Epidermal melanocyte (primary cell): Measurements from ENCODE around the gene AKIRIN1.
"Not testable (repeated sequence)": the region's sequence is repeated elsewhere in the genome, so short reads cannot be mapped to it uniquely, and the experiment has no call there.

Experiments used
- DNase-seq: peaks from one replicate; pipeline ENCODE4 v3.0.0; 2011; ENCODE audit warnings: low spot score; ENCODE audit not compliant: insufficient read length

The AKIRIN1 gene

DNA sequence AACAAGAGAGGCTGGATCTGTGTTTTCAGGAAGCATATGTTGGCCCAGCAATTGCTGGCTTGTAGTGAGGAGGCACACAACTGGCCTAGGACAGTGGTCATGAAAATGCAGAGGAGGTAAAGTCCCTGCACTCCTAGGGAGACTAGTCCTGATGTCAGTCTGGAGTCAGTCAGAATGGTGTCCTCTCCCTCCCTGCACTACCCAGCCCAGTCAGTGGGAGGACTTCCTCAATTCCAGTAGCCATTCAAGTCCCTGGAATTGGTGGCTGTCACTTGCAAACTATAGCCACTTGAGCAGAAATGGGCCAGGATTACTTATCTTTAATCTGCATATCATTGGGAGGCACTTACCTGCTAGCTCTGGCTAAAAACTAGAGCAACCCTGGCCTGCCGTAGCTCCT, 53.7 kb downstream of the AKIRIN1 start:
- no peak for DNase-seq

DNA sequence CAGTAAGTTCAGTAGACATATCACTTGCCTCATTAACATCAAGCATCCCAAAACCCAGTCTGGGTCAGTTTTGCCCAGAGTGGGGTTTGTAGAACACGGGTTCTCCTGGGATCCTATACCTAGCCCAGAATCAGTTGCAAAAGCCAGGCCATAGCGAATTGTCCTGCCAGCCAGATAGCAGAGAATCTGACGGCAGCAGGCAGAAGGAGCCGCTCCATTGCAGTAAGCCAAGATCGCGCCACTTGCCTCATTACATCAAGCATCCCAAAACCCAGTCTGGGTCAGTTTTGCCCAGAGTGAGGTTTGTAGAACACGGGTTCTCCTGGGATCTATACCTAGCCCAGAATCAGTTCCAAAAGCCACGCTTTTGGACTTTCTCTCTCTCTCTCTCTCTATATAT, 54.2 kb downstream of the AKIRIN1 start:
- no peak for DNase-seq

DNA sequence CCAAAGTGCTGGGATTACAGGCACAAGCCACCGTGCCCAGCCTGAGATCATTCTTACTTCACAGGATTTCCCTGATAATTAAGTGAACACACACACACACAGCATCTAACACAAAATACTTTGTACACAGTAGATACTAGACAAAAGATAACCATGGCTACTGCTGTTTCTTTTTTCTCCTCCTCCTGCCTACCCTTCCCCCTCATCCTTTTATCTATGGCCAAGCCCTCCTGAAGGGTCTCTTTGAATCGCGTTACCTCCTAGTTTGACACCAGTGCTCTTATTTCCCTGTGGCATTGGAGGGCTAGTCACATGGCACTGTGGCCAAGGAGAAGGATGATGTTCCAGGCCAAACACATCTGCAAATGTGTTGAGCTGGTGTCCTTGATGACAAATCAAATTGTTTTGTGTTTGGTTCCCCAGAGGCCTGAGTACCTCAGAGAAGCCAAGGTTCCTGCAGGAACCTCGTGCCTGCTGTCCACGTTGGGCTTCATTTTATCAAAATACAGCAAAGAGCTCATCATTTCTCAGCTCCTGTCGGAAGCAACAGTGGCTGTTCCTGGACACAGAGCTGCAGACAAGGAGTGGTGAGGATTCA, 55.6 kb downstream of the AKIRIN1 start:
- no peak for DNase-seq

DNA sequence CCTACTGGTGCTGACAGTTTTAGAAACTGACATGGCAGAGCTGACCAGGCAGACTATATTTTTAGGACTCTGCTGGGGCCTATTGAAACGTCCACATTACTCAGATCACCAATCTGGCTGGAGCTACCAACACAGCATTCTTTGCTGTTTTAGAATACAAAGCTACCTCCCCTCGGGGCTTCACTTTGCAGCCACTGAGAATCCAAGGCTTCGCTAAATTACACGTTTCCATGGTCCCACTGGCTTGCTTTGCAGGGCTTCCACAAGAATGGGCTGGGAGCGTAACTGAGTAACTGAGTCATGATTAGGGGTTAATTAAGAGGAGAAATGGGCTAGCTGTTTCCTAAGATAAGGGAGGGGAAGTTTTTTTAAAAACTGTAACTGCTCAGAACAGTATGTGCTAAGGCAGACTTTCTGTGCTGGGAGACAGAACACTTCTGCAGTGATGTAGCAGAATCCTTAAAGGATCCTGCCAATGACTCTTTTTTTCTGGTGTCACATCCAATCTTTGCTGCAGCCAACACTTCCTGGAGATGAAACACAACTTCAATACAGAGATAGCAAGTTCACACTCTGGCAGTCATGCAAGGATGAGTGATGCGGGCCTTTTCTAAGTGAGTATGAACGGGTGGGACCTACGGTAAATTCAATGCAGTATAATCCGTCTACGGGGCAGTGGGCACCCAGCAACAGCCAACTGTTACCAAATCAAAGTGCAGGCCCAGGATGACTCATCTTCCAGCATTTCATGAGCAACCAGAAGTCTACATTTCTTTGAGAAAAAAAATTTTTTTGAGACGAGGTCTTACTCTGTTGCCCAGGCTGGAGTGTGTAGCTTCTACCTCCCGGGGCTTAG, 56.5 kb downstream of the AKIRIN1 start:
- no peak for DNase-seq

DNA sequence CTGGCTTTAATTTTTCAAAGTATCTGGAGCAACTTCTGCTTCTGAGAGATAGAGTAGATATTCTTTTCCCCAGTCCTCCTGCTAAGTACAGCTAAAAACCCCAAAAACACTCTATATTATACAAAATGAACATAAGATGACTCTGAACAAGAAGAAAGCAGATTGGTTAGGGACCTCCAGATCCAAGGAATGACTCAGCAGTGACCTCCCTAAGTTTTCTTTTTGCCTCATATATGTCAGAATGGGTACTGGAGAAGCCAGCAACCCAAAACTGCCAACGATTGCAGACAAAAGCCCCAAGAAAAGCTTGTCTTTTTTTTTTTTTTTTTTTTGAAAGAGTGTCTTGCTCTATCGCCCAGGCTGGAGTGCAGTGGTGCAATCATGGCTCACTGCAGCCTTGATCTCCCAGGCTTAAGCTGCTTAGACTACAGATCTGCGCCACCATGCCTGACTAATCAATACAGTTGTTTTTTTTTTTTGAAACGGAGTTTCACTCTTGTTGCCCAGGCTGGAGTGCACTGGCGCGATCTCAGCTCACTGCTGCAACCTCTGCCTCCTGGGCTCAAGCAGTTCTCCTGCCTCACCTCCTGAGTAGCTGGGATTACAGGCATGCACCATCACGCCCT, 57.8 kb downstream of the AKIRIN1 start:
- no peak for DNase-seq

DNA sequence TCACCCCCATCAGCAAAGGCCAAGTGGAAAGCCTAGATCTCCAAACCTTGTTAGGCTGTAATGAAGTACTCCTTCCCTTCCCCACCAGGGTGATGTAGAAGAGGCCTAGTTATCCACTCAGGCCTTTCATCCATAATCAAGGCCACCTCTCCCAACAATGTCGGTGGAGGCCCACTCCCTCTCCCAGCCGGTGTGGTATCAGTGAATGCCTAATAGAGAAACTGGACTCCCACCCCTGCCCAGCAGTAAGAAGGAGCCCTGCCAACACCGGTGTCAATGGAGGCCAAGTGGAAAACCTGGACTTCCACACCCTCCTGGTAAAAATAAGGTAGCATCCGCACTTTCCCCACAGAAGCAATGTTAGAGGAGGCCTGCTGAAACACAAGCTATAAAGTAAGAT, 58.9 kb downstream of the AKIRIN1 start:
- no peak for DNase-seq

DNA sequence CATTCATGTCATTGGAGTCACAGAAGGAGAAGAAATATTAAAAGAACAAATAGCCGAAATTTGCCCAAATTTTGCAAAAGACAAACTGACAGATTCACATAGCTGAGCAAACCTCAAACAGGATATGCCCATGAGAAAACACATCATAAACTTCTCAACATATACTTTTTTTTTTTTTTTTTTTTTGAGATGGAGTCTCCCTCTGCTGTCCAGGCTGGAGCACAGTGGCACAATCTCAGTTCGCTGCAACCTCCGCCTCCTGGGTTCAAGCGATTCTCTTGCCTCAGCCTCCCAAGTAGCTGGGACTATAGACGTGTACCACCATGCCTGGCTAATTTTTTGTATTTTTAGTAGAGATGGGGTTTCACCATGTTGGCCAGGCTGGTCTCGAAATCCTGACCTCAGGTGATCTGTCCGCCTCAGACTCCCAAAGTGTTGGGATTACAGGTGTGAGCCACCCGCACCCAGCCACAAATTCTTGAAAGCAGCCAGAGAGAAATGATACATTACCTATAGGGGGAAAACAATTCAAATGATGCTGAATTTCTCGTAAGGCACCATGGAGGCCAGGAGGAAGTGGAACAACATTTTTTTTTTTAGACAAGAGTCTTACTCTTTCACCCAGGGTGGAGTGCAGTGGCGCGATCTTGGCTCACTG, 60.2 kb downstream of the AKIRIN1 start:
- DNase-seq, result not testable (repeated sequence)

DNA sequence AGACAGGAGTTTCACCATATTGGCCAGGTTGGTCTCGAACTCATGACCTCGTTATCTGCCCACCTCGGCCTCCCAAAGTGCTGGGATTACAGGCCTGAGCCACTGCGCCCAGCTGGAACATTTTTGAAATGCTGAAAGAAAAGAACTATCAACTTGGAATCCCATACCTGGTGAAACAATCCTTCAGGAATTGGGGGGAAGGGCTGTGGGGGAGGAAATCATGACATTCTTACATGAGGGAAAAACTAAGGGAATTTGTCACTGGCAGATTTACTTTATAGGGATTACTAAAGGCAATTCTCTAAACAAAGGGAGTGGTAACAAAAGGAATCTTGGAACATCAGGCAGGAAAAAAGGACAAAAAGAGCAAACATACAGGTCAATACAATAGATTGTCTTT, 60.9 kb downstream of the AKIRIN1 start:
- DNase-seq, result no peak

DNA sequence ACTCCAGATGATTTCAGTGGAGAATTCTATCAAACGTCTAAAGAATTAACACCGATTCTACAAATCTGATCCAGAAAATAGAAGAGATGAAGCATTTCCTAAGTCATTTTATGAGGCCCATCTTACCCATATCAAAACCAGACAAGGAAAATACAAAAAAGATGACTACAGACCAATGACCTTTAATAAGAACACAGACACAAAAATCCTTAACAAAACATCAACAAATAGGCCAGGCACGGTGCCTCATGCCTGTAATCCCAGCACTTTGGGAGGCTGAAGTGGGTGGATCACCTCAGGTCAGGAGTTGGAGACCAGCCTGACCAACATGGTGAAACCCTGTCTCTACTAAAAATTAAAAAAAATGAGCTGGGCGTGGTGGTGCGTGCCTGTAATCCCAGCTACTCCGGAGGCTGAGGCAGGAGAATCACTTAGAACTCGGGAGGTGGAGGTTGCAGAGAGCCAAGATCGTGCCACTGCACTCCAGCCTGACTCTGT, 64.2 kb downstream of the AKIRIN1 start:
- not testable (repeated sequence) for DNase-seq
